ENCODE results near the gene UHRF1.

DNA sequence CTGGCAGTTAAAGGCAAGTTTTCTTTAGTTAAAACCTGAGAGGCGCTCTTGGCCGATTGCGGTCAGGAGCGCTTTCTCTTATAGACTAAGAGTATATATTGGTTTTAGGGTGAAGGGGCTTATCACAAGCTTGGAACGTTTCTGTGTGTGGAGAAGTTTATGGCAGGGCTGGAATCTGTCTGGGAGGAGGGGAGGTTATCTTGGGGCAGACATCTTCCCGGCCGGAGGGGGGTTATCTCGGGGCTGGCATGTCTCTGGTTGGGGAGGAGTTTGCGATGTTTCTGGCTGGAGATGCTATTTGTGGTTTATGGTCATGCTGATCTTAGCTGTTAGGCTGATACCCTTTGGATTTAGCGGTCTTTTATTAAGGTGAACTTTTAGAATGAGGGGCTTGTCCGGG, 78.0 kb downstream of the UHRF1 start:
- no peak for TF ChIP-seq POLR2A (IDR thresholded peaks at IDR 0.05)
- TF ChIP-seq, protein P1, sequence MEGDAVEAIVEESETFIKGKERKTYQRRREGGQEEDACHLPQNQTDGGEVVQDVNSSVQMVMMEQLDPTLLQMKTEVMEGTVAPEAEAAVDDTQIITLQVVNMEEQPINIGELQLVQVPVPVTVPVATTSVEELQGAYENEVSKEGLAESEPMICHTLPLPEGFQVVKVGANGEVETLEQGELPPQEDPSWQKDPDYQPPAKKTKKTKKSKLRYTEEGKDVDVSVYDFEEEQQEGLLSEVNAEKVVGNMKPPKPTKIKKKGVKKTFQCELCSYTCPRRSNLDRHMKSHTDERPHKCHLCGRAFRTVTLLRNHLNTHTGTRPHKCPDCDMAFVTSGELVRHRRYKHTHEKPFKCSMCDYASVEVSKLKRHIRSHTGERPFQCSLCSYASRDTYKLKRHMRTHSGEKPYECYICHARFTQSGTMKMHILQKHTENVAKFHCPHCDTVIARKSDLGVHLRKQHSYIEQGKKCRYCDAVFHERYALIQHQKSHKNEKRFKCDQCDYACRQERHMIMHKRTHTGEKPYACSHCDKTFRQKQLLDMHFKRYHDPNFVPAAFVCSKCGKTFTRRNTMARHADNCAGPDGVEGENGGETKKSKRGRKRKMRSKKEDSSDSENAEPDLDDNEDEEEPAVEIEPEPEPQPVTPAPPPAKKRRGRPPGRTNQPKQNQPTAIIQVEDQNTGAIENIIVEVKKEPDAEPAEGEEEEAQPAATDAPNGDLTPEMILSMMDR (IDR thresholded peaks at IDR 0.05): no peak
